Naive B cell (primary cell): ENCODE results near the gene GNA15. TPM values are rescaled to one million over a fixed set of nuclear protein-coding genes. Genes with fewer than 3 reads are reported as not detected.

Experiments
- polyA plus RNA-seq, 6 donors: library from polyadenylated mRNA; unstranded; fragments of 300-500 nt; fragmentation: Illumina TruSeq; gene quantifications; one replicate each; pipeline ENCODE4 v1.2.3, GENCODE V29; 2021; ENCODE audit warnings: low read depth in 6 of 6

GNA15 gene
- polyA plus RNA-seq, 6 donors from 2014 or later, result 0.21 to 0.59 (median 0.53) TPM; not detected in 3

Other genes with a start within 250 kb of the GNA15 start
- 1 to 10 TPM; 2.9 to 5.5 (median 3.6) TPM for gene ZNF57, start 235.1 kb upstream of the GNA15 start, polyA plus RNA-seq
- 1 to 10 TPM in 3 of 6 donors, under 1 TPM in 2, not detected in 1; 0.45 to 3.7 (median 1.1) TPM for gene ZNF77, start 191.1 kb upstream of the GNA15 start, polyA plus RNA-seq
- 10 to 100 TPM in 1 of 6 donors, 1 to 10 TPM in 3, under 1 TPM in 2; 0.43 to 10.7 (median 1.8) TPM for gene TLE6, start 158.5 kb upstream of the GNA15 start, polyA plus RNA-seq
- 1 to 10 TPM in 4 of 6 donors, under 1 TPM in 1, not detected in 1; 0.84 to 2.3 (median 1.9) TPM for gene TLE2, start 106.8 kb upstream of the GNA15 start, polyA plus RNA-seq
- gene TLE5, start 73.5 kb upstream of the GNA15 start, polyA plus RNA-seq, result 100 to 1,000 TPM; 294 to 651 (median 379) TPM
- gene GNA11, start 41.7 kb upstream of the GNA15 start, polyA plus RNA-seq, result 1 to 10 TPM in 2 of 6 donors, under 1 TPM in 3, not detected in 1; 0.23 to 1.2 (median 0.99) TPM
- 100 to 1,000 TPM; 307 to 524 (median 405) TPM for gene S1PR4, start 42.7 kb downstream of the GNA15 start, polyA plus RNA-seq
- 10 to 100 TPM; 17.1 to 47.6 (median 29.2) TPM for gene NCLN, start 49.9 kb downstream of the GNA15 start, polyA plus RNA-seq
- gene CELF5, start 88.6 kb downstream of the GNA15 start, polyA plus RNA-seq, result not detected
- 10 to 100 TPM in 1 of 6 donors, 1 to 10 TPM in 4, not detected in 1; 3.4 to 11.4 (median 5.3) TPM for gene NFIC, start 230.6 kb downstream of the GNA15 start, polyA plus RNA-seq